ENCODE measurements around the gene AK5. TPM values are rescaled to one million over a fixed set of nuclear protein-coding genes. Genes with fewer than 3 reads are reported as not detected.
A peak's percentile ranks its signal among the peaks of the same experiment; 100 is the strongest.

AK5 gene
- total and polyA plus RNA-seq, 4 donors, result 0.06 to 3.0 (median 0.15) TPM; not detected in 1

DNA sequence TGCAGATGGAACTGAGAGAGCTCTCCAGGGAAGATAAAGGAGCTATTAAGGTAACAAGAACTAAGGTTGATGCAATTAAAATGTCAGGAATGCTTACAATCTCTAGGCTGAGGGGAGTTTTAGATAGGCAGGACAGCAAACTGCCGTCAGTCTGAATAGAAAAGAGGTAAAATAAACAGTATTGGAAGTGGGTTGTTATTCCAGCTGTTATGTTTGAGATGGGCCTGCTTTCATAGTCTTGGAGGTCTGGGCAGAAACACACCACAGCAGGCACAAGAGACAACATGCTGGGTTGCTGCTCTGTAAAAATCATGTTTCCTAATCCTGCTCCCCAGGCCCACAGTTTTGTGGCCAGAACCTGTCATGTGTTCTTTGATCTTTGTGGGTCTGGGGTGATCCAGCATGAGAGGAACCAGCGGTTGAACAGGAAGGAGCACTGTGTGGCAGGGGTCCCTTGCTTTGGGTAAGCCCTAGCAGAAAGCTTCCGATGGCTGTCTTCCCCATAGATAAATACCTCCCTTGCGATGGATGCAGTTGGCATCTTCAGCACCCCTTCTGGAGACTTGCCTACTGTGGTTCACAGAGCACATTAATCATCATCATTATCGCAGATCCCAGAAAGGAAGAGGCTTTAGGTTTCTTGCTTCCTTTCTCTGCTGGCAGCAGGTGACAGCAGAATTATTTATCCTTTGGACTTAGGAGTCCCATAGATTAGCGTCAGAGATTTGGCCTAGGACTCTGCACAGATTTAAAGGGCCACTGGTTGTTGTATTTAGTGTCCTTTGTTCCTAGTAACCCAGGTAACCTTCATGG lies 97.1 kb downstream of the AK5 start:
- ATAC-seq (ENCODE audit: insufficient read depth, low FRiP score), result no peak
- no peak overlapping the region for H3K27ac ChIP-seq (ENCODE audit: low read depth in 1 of 2, low read length in 1 of 2)
- no peaks in the 10 kb centered on the region for H3K9me3 ChIP-seq (ENCODE audit: control insufficient read depth in 4 of 4, insufficient read depth in 3 of 4, low read length in 3 of 4)
- H3K4me3 ChIP-seq, result no peak overlapping the region
- no peak overlapping the region for H3K9ac ChIP-seq (ENCODE audit: insufficient read depth in 1 of 2, low read length in 2 of 2)
- TF ChIP-seq, protein P1, sequence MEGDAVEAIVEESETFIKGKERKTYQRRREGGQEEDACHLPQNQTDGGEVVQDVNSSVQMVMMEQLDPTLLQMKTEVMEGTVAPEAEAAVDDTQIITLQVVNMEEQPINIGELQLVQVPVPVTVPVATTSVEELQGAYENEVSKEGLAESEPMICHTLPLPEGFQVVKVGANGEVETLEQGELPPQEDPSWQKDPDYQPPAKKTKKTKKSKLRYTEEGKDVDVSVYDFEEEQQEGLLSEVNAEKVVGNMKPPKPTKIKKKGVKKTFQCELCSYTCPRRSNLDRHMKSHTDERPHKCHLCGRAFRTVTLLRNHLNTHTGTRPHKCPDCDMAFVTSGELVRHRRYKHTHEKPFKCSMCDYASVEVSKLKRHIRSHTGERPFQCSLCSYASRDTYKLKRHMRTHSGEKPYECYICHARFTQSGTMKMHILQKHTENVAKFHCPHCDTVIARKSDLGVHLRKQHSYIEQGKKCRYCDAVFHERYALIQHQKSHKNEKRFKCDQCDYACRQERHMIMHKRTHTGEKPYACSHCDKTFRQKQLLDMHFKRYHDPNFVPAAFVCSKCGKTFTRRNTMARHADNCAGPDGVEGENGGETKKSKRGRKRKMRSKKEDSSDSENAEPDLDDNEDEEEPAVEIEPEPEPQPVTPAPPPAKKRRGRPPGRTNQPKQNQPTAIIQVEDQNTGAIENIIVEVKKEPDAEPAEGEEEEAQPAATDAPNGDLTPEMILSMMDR (IDR thresholded peaks at IDR 0.05; ENCODE audit: control extremely low read depth, extremely low read depth), result no peak
- 13 to 38% methylated on average over 6 of the region's 6 CpGs for WGBS, 2 donors
- H3K27me3 ChIP-seq (ENCODE audit: control insufficient read depth in 3 of 3, insufficient read depth in 3 of 3, low read length in 2 of 3), result no peaks in the 10 kb centered on the region
- no peaks in the 10 kb centered on the region for H3K36me3 ChIP-seq (ENCODE audit: control insufficient read depth in 4 of 4, insufficient read depth in 4 of 4, low read length in 4 of 4)
- no peaks in the 10 kb centered on the region for H3K4me1 ChIP-seq (ENCODE audit: control insufficient read depth in 5 of 5, insufficient read depth in 5 of 5, low read length in 5 of 5)
- DNase-seq, result peak in 2 of 3 donors; percentile 2 to 6

DNA sequence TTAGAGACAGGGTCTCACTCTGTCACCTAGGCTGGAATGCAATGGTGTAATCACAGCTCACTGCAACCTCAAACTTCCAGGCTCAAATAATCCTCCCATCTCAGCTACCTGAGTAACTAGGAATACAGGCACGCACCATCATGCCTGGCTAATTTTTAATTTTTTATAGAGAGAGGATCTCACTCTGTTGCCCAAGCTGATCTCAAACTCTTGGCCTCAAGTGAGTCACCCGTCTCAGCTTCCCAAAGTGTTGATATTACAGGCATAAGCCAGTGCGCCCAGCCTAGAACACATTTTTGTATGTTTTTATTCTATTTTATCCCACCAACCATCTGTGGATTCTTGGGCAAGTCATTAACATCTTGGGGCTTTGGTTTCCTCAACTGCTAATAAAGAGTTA lies 100.5 kb downstream of the AK5 start:
- Histone ChIP-seq H3K9ac (ENCODE audit: insufficient read depth in 1 of 2, low read length in 2 of 2) (no peak overlapping the region), H3K36me3 (ENCODE audit: control insufficient read depth in 4 of 4, insufficient read depth in 4 of 4, low read length in 4 of 4) (no peaks in the 10 kb centered on the region), H3K27me3 (ENCODE audit: control insufficient read depth in 3 of 3, insufficient read depth in 3 of 3, low read length in 2 of 3) (no peaks in the 10 kb centered on the region), H3K9me3 (ENCODE audit: control insufficient read depth in 4 of 4, insufficient read depth in 3 of 4, low read length in 3 of 4) (no peaks in the 10 kb centered on the region), H3K27ac (ENCODE audit: low read depth in 1 of 2, low read length in 1 of 2) (no peak overlapping the region), H3K4me1 (ENCODE audit: control insufficient read depth in 5 of 5, insufficient read depth in 5 of 5, low read length in 5 of 5) (no peaks in the 10 kb centered on the region), H3K4me3 (no peak overlapping the region)
- DNase-seq (no peak), ATAC-seq (ENCODE audit: insufficient read depth, low FRiP score) (no peak)
- TF ChIP-seq, protein P1 (IDR thresholded peaks at IDR 0.05; ENCODE audit: control extremely low read depth, extremely low read depth), result no peak
- WGBS, 2 donors, result 92 to 99% methylated on average over 3 of the region's 3 CpGs

DNA sequence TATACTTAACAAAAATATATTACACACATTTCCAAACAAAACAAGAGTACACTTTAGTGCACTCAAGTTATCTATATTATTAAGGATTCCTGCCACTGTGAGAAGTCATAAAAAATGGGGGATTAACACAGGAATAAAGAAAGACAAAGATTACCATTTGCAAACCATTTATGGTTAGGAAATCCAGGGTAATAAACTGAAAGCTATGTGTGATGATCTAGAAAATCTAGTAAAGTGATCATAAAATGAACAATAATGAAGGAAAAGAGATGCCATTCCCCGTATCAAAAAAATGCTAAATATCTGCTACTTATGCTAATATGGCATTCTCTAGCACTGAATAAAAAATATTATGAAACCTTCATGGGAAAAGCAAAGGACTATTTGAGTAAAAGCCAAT lies 101.4 kb downstream of the AK5 start:
- no peaks in the 10 kb centered on the region for H3K36me3 ChIP-seq (ENCODE audit: control insufficient read depth in 4 of 4, insufficient read depth in 4 of 4, low read length in 4 of 4)
- H3K27me3 ChIP-seq (ENCODE audit: control insufficient read depth in 3 of 3, insufficient read depth in 3 of 3, low read length in 2 of 3), result no peaks in the 10 kb centered on the region
- no peak overlapping the region for H3K27ac ChIP-seq (ENCODE audit: low read depth in 1 of 2, low read length in 1 of 2)
- H3K9me3 ChIP-seq (ENCODE audit: control insufficient read depth in 4 of 4, insufficient read depth in 3 of 4, low read length in 3 of 4), result no peaks in the 10 kb centered on the region
- ATAC-seq (ENCODE audit: insufficient read depth, low FRiP score), result no peak
- H3K4me1 ChIP-seq (ENCODE audit: control insufficient read depth in 5 of 5, insufficient read depth in 5 of 5, low read length in 5 of 5), result no peaks in the 10 kb centered on the region
- no peak overlapping the region for H3K4me3 ChIP-seq
- TF ChIP-seq, protein P1 (IDR thresholded peaks at IDR 0.05; ENCODE audit: control extremely low read depth, extremely low read depth), result no peak
- DNase-seq, result no peak
- no peak overlapping the region for H3K9ac ChIP-seq (ENCODE audit: insufficient read depth in 1 of 2, low read length in 2 of 2)
- WGBS, 2 donors, result 87 to 94% methylated on average over 1 of the region's 1 CpG

Measured in lung (tissue), 12 donors.